GM12878 (cell line): ENCODE results near the gene DIP2C. TPM values are rescaled to one million over a fixed set of nuclear protein-coding genes. Genes with fewer than 3 reads are reported as not detected.

Experiments
- ATAC-seq: fragments of 200-7000 bp; cut with Tn5 transposase; 3 replicates; pipeline ENCODE4 v1.9.1; 2020; ENCODE audit warnings: mild to moderate bottlenecking, moderate library complexity
- BruUV-seq: library from RNA; stranded (reverse); fragments of 400-500 nt; replicated peaks from 2 replicates; lab custom pipeline; 2021; lab: Mats Ljungman, UMichigan
- CTCF ChIA-PET: fragments of 300-600 bp; sonication (Branson Sonifier 250); formaldehyde crosslinking; extraction: SDS; loops from one replicate; lab custom pipeline; 2021; ENCODE audit warnings: inconsistent platforms; lab: Yijun Ruan, JAX
- POLR2A ChIA-PET: fragments of 350-600 bp; formaldehyde crosslinking; extraction: SDS; loops from one replicate; lab custom pipeline; 2021; ENCODE audit warnings: inconsistent platforms; lab: Charles Lee
- RAD21 ChIA-PET: fragments of 300-600 bp; sonication (Branson Sonifier 250); formaldehyde crosslinking; loops from one replicate; lab custom pipeline; 2023; ENCODE audit warnings: antibody characterized with exemption; ENCODE audit not compliant: unreplicated experiment; lab: Charles Lee
- SMC1A ChIA-PET: fragments of 300-600 bp; sonication (Branson Sonifier 250); formaldehyde crosslinking; loops from one replicate; lab custom pipeline; 2023; ENCODE audit not compliant: unreplicated experiment, uncharacterized antibody; lab: Charles Lee
- DNase-seq: peaks from one replicate; pipeline ENCODE4 v3.0.0-alpha.2; 2011; ENCODE audit warnings: low read depth, low spot score
- FAIRE-seq: peaks from 3 replicates; lab custom pipeline; 2011; peaks lifted over from hg19 to GRCh38; lab: Jason Lieb, UNC
- H2AFZ ChIP-seq: 2 replicates; pipeline ENCODE4 v1.6.0; 2011; ENCODE audit warnings: low read depth, low read length, control low read depth; ENCODE audit not compliant: control insufficient read depth
- H3K27ac ChIP-seq: 2 replicates; pipeline ENCODE4 v1.5.1; 2011; ENCODE audit warnings: control low read depth; ENCODE audit not compliant: control insufficient read depth, insufficient read depth
- H3K27me3 ChIP-seq, 2 experiments: replicated peaks in 1 of 2; 2 replicates each; pipeline versions ENCODE4 v1.6.0 to v1.6.1; 2011; ENCODE audit warnings: low read length in 1 of 2; ENCODE audit not compliant: control insufficient read depth in 2 of 2, insufficient read depth in 2 of 2
- H3K36me3 ChIP-seq, 2 experiments: 2 replicates each; pipeline ENCODE4 v1.5.1; 2011; ENCODE audit warnings: low read length in 1 of 2; ENCODE audit not compliant: control insufficient read depth in 2 of 2, insufficient read depth in 2 of 2
- H3K4me1 ChIP-seq: 2 replicates; pipeline ENCODE4 v1.6.1; 2011; ENCODE audit warnings: mild to moderate bottlenecking, low read length, moderate library complexity, mixed read lengths; ENCODE audit not compliant: control insufficient read depth, insufficient read depth
- H3K4me2 ChIP-seq: 2 replicates; pipeline ENCODE4 v1.6.0; 2011; ENCODE audit warnings: control low read depth; ENCODE audit not compliant: control insufficient read depth, insufficient read depth
- H3K4me3 ChIP-seq: fragments of 200-600 bp; sonication (generic); 2 replicates; pipeline ENCODE4 v1.5.1; 2016
- H3K79me2 ChIP-seq: 2 replicates; pipeline ENCODE4 v1.6.0; 2011; ENCODE audit warnings: low read length; ENCODE audit not compliant: control insufficient read depth, insufficient read depth
- H3K9ac ChIP-seq: 2 replicates; pipeline ENCODE4 v1.8.0; 2011; ENCODE audit warnings: low read length, control low read depth, mixed read lengths; ENCODE audit not compliant: control insufficient read depth, insufficient read depth
- H3K9me3 ChIP-seq: replicated peaks from 3 replicates; pipeline ENCODE4 v1.5.1; 2011; ENCODE audit warnings: mild to moderate bottlenecking, low read length; ENCODE audit not compliant: control insufficient read depth, insufficient read depth
- H4K20me1 ChIP-seq: 2 replicates; pipeline ENCODE4 v1.6.0; 2011; ENCODE audit not compliant: control insufficient read depth, insufficient read depth
- BACH1 ChIP-seq: fragments of 450-650 bp; IDR thresholded peaks from 2 replicates; pipeline ENCODE4 v1.6.1; 2017; ENCODE audit warnings: mild to moderate bottlenecking, borderline replicate concordance
- CBFB ChIP-seq: IDR thresholded peaks from 2 replicates; pipeline ENCODE4 v1.6.1; 2016; ENCODE audit warnings: antibody characterized with exemption, low read depth
- CREB1 ChIP-seq: IDR thresholded peaks from 2 replicates; pipeline ENCODE4 v1.6.1; 2012; ENCODE audit warnings: low read depth, mild to moderate bottlenecking, inconsistent platforms
- EED ChIP-seq: sonication (generic); IDR thresholded peaks from 2 replicates; pipeline ENCODE4 v1.6.1; 2016; ENCODE audit warnings: antibody characterized with exemption, low read depth
- EP300 ChIP-seq, 2 experiments: fragments of 150-350 bp in 1 of 2; IDR thresholded peaks; 2 replicates each; pipeline ENCODE4 v1.6.1; 2011 to 2012; ENCODE audit warnings: low read depth in 2 of 2, low read length in 2 of 2, borderline replicate concordance in 1 of 2, improper control_type of control experiment in 1 of 2, inconsistent platforms in 1 of 2; ENCODE audit not compliant: control insufficient read depth in 1 of 2
- GABPA ChIP-seq: IDR thresholded peaks from 2 replicates; pipeline ENCODE4 v1.6.1; 2014; ENCODE audit warnings: antibody characterized with exemption, low read depth, mild to moderate bottlenecking, inconsistent platforms
- IKZF1 ChIP-seq: fragments of 450-650 bp; conservative IDR thresholded peaks from 2 replicates; pipeline ENCODE4 v1.6.1; 2017; ENCODE audit warnings: antibody characterized with exemption, mild to moderate bottlenecking
- KAT2A ChIP-seq: conservative IDR thresholded peaks from 2 replicates; pipeline ENCODE4 v1.6.1; 2011; ENCODE audit warnings: low read depth, low read length; ENCODE audit not compliant: control insufficient read depth
- KDM1A ChIP-seq: fragments of 200-600 bp; sonication (generic); IDR thresholded peaks from 2 replicates; pipeline ENCODE4 v1.6.1; 2016; ENCODE audit warnings: borderline replicate concordance
- MTA2 ChIP-seq: fragments of 450-650 bp; IDR thresholded peaks from 2 replicates; pipeline ENCODE4 v1.6.1; 2016; ENCODE audit warnings: low read depth, mild to moderate bottlenecking, moderate library complexity
- NFYB ChIP-seq: IDR thresholded peaks from 2 replicates; pipeline ENCODE4 v1.6.1; 2011; ENCODE audit warnings: low read depth, mild to moderate bottlenecking, low read length, improper control_type of control experiment, moderate library complexity; ENCODE audit not compliant: insufficient read depth
- NR2C2 ChIP-seq: IDR thresholded peaks from 2 replicates; pipeline ENCODE4 v1.6.1; 2011; ENCODE audit warnings: borderline replicate concordance, low read depth; ENCODE audit not compliant: control insufficient read depth, insufficient read length
- PAX5 ChIP-seq: IDR thresholded peaks from 2 replicates; pipeline ENCODE4 v1.6.1; 2011; ENCODE audit warnings: low read depth, low read length, borderline replicate concordance
- RAD51 ChIP-seq: fragments of 450-650 bp; IDR thresholded peaks from 2 replicates; pipeline ENCODE4 v1.6.1; 2016; ENCODE audit warnings: moderate library complexity, mild to moderate bottlenecking, inconsistent platforms
- RELA ChIP-seq: fragments of 450-650 bp; IDR thresholded peaks from 2 replicates; pipeline ENCODE4 v1.8.0; 2014; ENCODE audit warnings: borderline replicate concordance; ENCODE audit not compliant: partially characterized antibody
- SMC3 ChIP-seq: IDR thresholded peaks from 2 replicates; pipeline ENCODE4 v1.6.1; 2011; ENCODE audit warnings: low read length, improper control_type of control experiment, borderline replicate concordance
- TCF7 ChIP-seq: IDR thresholded peaks from 2 replicates; pipeline ENCODE4 v1.6.1; 2014; ENCODE audit warnings: antibody characterized with exemption, borderline replicate concordance
- ZNF384 ChIP-seq: IDR thresholded peaks from 2 replicates; pipeline ENCODE4 v1.6.1; 2012; ENCODE audit warnings: low read depth, mild to moderate bottlenecking, low read length, improper control_type of control experiment, borderline replicate concordance
- WGBS: methylation state at CpG from one replicate; pipeline ENCODE4 v1.1.6; 2016; ENCODE audit warnings: low lambda C conversion rate; ENCODE audit not compliant: insufficient replicate concordance, insufficient coverage; ENCODE audit errors: missing lambda C conversion rate; 5-methylcytosine and 5-hydroxymethylcytosine counted together
- in situ Hi-C: fragments of 300-500 bp; cut with MboI; formaldehyde crosslinking; loops from 9 replicates; pipeline ENCODE4 v1.14.3; 2018; ENCODE audit warnings: mixed read lengths
- intact Hi-C: fragments of 100-400 bp; cut with micrococcal nuclease; formaldehyde crosslinking; loops from one replicate; pipeline ENCODE4 v1.14.2; 2022; ENCODE audit not compliant: unreplicated experiment
- polyA plus RNA-seq, 11 experiments: library from polyadenylated mRNA; depleted of rRNA in 4 of 11; unstranded in 6 of 11; stranded (reverse) in 5 of 11; fragments of >200 nt; fragmentation: Nextera tagmentation in 4 of 11; fragmentation: Illumina TruSeq in 1 of 11; extraction: Ambion mirVana in 4 of 11; extraction: Trizol in 1 of 11; gene quantifications; 1 replicate in 1 of 11; 2 replicates in 10 of 11; pipeline versions ENCODE4 v1.2.1 to v1.2.3, GENCODE V29; 2011 to 2016; ENCODE audit warnings: inconsistent platforms in 2 of 11, missing spikeins in 2 of 11, low read depth in 1 of 11
- total RNA-seq, 4 experiments: library from RNA; depleted of rRNA in 3 of 4; stranded (reverse); fragments of >200 nt in 3 of 4; fragmentation: Illumina TruSeq in 1 of 4; extraction: Trizol in 1 of 4; gene quantifications; 2 replicates each; pipeline versions ENCODE4 v1.2.1 to v1.2.3, GENCODE V29; 2013 to 2021
- TF ChIP-seq, protein P1 (sequence below): fragments of 450-650 bp; IDR thresholded peaks from 2 replicates; pipeline ENCODE4 v1.6.1; 2017; ENCODE audit warnings: borderline replicate concordance

DIP2C gene
- total and polyA plus RNA-seq, 10 of the 15 experiments (the other 5 are each of a cell fraction or from before 2014, with no cell fraction given) = 0.01 to 0.10 (median 0.06) TPM

DNA sequence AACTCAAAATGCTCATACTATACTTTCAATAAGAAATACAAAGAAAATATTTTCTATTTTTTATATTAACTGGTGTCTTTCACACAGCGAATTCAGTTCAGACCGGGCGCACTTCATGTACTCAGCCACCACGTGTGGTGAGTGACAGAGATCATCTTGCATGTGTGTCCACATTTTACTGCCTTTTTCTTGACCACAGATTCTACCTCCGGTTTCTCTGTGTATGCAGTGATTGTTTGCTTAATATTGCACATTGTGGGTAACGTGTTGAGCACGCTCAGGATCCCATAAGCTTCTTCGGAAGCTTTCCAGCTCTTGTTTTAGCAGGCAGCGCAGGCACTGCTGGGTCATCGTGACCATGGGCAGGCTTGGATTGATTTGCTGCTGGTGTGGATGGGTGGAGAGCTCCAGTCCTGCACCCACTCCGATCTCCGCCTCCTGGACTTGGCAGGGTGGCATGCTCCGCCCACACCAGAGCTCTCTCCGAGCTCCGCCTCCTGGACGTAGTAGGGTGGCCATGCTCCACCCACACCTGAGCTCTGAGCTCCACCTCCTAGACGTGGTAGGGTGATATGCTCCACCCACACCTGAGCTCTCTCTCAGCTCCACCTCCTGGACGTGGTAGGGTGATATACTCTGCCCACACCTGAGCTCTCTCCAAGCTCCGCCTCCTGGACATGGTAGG, 253.3 kb downstream of the DIP2C start:
- in situ Hi-C loops = no loop called here
- ChIA-PET SMC1A (no interaction called here), CTCF (no interaction called here), RAD21 (no interaction called here), POLR2A (no interaction called here)
- no peak overlapping the region for H3K27ac ChIP-seq
- no peaks in the 10 kb centered on the region for H3K4me1 ChIP-seq
- no peaks in the 10 kb centered on the region for H4K20me1 ChIP-seq
- H3K9me3 ChIP-seq = no peaks in the 10 kb centered on the region
- no peak for ATAC-seq
- H3K36me3 ChIP-seq = no peaks in the 10 kb centered on the region
- no peak overlapping the region for H2AFZ ChIP-seq
- intact Hi-C loops = no loop called here
- TF ChIP-seq SMC3 (no peak), NR2C2 (no peak), RELA (no peak), MTA2 (no peak)
- TF ChIP-seq, protein P1, sequence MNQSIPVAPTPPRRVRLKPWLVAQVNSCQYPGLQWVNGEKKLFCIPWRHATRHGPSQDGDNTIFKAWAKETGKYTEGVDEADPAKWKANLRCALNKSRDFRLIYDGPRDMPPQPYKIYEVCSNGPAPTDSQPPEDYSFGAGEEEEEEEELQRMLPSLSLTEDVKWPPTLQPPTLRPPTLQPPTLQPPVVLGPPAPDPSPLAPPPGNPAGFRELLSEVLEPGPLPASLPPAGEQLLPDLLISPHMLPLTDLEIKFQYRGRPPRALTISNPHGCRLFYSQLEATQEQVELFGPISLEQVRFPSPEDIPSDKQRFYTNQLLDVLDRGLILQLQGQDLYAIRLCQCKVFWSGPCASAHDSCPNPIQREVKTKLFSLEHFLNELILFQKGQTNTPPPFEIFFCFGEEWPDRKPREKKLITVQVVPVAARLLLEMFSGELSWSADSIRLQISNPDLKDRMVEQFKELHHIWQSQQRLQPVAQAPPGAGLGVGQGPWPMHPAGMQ = no peak
- no TSS peak for BruUV-seq
- no peaks in the 10 kb centered on the region for H3K79me2 ChIP-seq
- FAIRE-seq = no peak
- H3K9ac ChIP-seq = no peak overlapping the region
- DNase-seq = no peak
- H3K4me3 ChIP-seq = no peak overlapping the region
- no peak overlapping the region for H3K4me2 ChIP-seq
- 56% methylated on average over 19 of the region's 19 CpGs for WGBS
- H3K27me3 ChIP-seq = no peaks in the 10 kb centered on the region

DNA sequence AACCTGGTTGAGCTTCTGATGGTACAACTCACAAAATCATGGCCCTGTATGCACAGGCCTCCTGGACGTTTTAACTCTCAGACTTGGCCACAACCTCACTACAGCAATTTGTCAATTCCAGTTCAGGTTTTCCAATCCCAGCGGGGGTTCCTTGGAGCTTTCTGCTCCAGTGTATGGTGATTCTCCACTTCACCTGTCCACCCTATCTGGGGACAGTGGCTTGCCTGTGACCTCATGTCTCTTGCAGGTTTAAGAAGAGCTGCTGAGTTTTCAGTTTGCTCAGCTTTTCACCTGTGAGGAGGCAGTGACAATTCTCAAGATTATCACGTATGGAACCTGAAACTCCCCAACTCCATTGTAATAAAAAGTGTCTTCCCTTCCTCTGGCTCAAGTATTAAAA, 254.1 kb downstream of the DIP2C start:
- ChIA-PET POLR2A (no interaction called here), SMC1A (no interaction called here), RAD21 (no interaction called here), CTCF (no interaction called here)
- no peak for FAIRE-seq
- Histone ChIP-seq H3K4me1 (no peaks in the 10 kb centered on the region), H3K4me3 (no peak overlapping the region), H3K27ac (no peak overlapping the region), H3K36me3 (no peaks in the 10 kb centered on the region), H3K4me2 (no peak overlapping the region), H2AFZ (no peak overlapping the region), H3K79me2 (no peaks in the 10 kb centered on the region), H3K9ac (no peak overlapping the region), H4K20me1 (no peaks in the 10 kb centered on the region), H3K27me3 (no peaks in the 10 kb centered on the region), H3K9me3 (no peaks in the 10 kb centered on the region)
- WGBS = 46% methylated on average over 3 of the region's 3 CpGs
- DNase-seq = no peak
- ATAC-seq = no peak
- no TSS peak for BruUV-seq
- intact Hi-C loops = no loop called here
- in situ Hi-C loops = no loop called here
- TF ChIP-seq CBFB = no peak
- TF ChIP-seq ZNF384 = no peak
- no peak for TF ChIP-seq IKZF1
- no peak for TF ChIP-seq KDM1A
- no peak for TF ChIP-seq NFYB
- TF ChIP-seq RAD51 = no peak
- TF ChIP-seq PAX5 = no peak
- no peak for TF ChIP-seq EED
- TF ChIP-seq CREB1 = no peak
- TF ChIP-seq KAT2A = no peak
- TF ChIP-seq GABPA = no peak
- TF ChIP-seq TCF7 = no peak
- TF ChIP-seq BACH1 = no peak
- no peak for TF ChIP-seq EP300 (IDR thresholded peaks at IDR 0.05; ENCODE audit: borderline replicate concordance in 1 of 2, control insufficient read depth in 1 of 2, low read depth in 2 of 2, low read length in 2 of 2)
